Neural progenitor cell (in vitro differentiated cells): ENCODE measurements around the gene JOSD2. TPM values are rescaled to one million over a fixed set of nuclear protein-coding genes. Genes with fewer than 3 reads are reported as not detected.

Experiments
- DNase-seq: peaks from one replicate; pipeline ENCODE4 v3.0.0-alpha.2; 2016; ENCODE audit warnings: low spot score
- H2AFZ ChIP-seq: fragments of 200-600 bp; sonication (generic); replicated peaks from 2 replicates; pipeline ENCODE4 v1.6.1; 2016; ENCODE audit warnings: antibody characterized with exemption
- H3F3A ChIP-seq: fragments of 200-600 bp; sonication (generic); 2 replicates; pipeline ENCODE4 v1.6.1; 2016; ENCODE audit warnings: antibody characterized with exemption, low read depth
- H3K27ac ChIP-seq: fragments of 200-600 bp; sonication (generic); 2 replicates; pipeline ENCODE4 v1.5.1; 2016; ENCODE audit warnings: mild to moderate bottlenecking
- H3K27me3 ChIP-seq: fragments of 200-600 bp; sonication (generic); 2 replicates; pipeline ENCODE4 v1.6.1; 2016; ENCODE audit warnings: mild to moderate bottlenecking, moderate library complexity
- H3K36me3 ChIP-seq: fragments of 200-600 bp; sonication (generic); 2 replicates; pipeline ENCODE4 v1.5.1; 2016
- H3K4me1 ChIP-seq: fragments of 200-600 bp; sonication (generic); 2 replicates; pipeline ENCODE4 v1.6.1; 2016; ENCODE audit warnings: mixed run types
- H3K4me2 ChIP-seq: fragments of 200-600 bp; sonication (generic); 2 replicates; pipeline ENCODE4 v1.6.1; 2016
- H3K4me3 ChIP-seq: fragments of 200-600 bp; sonication (generic); 2 replicates; pipeline ENCODE4 v1.5.1; 2016
- H3K79me2 ChIP-seq: fragments of 200-600 bp; sonication (generic); 2 replicates; pipeline ENCODE4 v1.6.1; 2016; ENCODE audit warnings: low read depth
- H3K9ac ChIP-seq: fragments of 200-600 bp; sonication (generic); 2 replicates; pipeline ENCODE4 v1.6.1; 2016
- H3K9me3 ChIP-seq: fragments of 200-600 bp; sonication (generic); 2 replicates; pipeline ENCODE4 v1.5.1; 2016; ENCODE audit warnings: low read depth
- H4K20me1 ChIP-seq: fragments of 200-600 bp; sonication (generic); 2 replicates; pipeline ENCODE4 v1.6.1; 2016; ENCODE audit warnings: low read depth
- H3K27ac Mint-ChIP-seq: 3 replicates; pipeline ENCODE4 v1.8.0; 2021; ENCODE audit warnings: mixed read lengths
- H3K27me3 Mint-ChIP-seq: 2 replicates; pipeline ENCODE4 v1.8.0; 2022; ENCODE audit warnings: low read depth, mild to moderate bottlenecking, inconsistent platforms, moderate library complexity, mixed read lengths; ENCODE audit not compliant: insufficient read depth
- H3K36me3 Mint-ChIP-seq: 3 replicates; pipeline ENCODE4 v1.8.0; 2021; ENCODE audit warnings: mixed read lengths
- H3K4me1 Mint-ChIP-seq: 3 replicates; pipeline ENCODE4 v1.8.0; 2021; ENCODE audit warnings: mixed read lengths
- H3K4me3 Mint-ChIP-seq: 3 replicates; pipeline ENCODE4 v1.8.0; 2021; ENCODE audit warnings: mild to moderate bottlenecking, moderate library complexity, mixed read lengths
- H3K9me3 Mint-ChIP-seq: 3 replicates; pipeline ENCODE4 v1.8.0; 2020; ENCODE audit warnings: mixed read lengths
- EZH2 ChIP-seq: fragments of 200-600 bp; sonication (generic); IDR thresholded peaks from 2 replicates; pipeline ENCODE4 v1.6.1; 2017; ENCODE audit warnings: antibody characterized with exemption, mild to moderate bottlenecking, moderate library complexity
- EZH2phosphoT487 ChIP-seq: fragments of 200-600 bp; sonication (generic); IDR thresholded peaks from 2 replicates; pipeline ENCODE4 v1.6.1; 2017; ENCODE audit warnings: antibody characterized with exemption
- total RNA-seq: library from RNA; depleted of rRNA; stranded (reverse); fragments of >200 nt; gene quantifications from 2 replicates; pipeline ENCODE4 v1.2.3, GENCODE V29; 2015; ENCODE audit warnings: low replicate concordance
- TF ChIP-seq, protein P1 (sequence below): fragments of 200-600 bp; sonication (generic); IDR thresholded peaks from 2 replicates; pipeline ENCODE4 v1.5.1; 2017; ENCODE audit warnings: antibody characterized with exemption, mild to moderate bottlenecking

The JOSD2 gene
- total RNA-seq, 1 donor from 2014 or later: 1.7 TPM

DNA sequence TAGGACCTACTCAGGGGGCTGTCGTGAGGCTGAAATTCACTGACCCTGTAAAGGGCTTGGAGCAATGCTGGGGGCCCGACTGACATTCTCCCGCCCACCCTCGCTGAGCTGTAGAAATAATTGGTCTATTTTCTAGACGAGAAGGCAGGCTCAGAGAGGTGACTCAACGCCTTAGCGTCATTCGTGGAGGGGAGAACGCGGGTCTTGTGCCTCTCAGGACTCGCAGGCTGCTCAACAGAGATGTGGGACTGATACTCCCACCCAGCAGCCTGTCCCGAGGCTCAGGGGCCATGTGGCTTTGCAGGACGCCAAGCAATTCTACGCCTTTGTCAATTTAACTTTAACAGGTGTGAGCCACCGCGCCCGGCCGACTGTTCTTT, 26.3 kb upstream of the JOSD2 start:
- H3K79me2 ChIP-seq: no peaks in the 10 kb centered on the region
- H3K27me3 Mint-ChIP-seq: peaks cover 4% of the 10 kb centered on the region
- no peaks in the 10 kb centered on the region for H3K27me3 ChIP-seq
- peaks cover 2% of the 10 kb centered on the region for H3F3A ChIP-seq
- H3K4me1 Mint-ChIP-seq: peaks cover 11% of the 10 kb centered on the region
- H3K4me2 ChIP-seq: no peak overlapping the region
- H3K9me3 Mint-ChIP-seq: peaks cover 5% of the 10 kb centered on the region
- TF ChIP-seq EZH2phosphoT487 (no peak), EZH2 (no peak)
- TF ChIP-seq, protein P1, sequence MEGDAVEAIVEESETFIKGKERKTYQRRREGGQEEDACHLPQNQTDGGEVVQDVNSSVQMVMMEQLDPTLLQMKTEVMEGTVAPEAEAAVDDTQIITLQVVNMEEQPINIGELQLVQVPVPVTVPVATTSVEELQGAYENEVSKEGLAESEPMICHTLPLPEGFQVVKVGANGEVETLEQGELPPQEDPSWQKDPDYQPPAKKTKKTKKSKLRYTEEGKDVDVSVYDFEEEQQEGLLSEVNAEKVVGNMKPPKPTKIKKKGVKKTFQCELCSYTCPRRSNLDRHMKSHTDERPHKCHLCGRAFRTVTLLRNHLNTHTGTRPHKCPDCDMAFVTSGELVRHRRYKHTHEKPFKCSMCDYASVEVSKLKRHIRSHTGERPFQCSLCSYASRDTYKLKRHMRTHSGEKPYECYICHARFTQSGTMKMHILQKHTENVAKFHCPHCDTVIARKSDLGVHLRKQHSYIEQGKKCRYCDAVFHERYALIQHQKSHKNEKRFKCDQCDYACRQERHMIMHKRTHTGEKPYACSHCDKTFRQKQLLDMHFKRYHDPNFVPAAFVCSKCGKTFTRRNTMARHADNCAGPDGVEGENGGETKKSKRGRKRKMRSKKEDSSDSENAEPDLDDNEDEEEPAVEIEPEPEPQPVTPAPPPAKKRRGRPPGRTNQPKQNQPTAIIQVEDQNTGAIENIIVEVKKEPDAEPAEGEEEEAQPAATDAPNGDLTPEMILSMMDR: no peak
- H4K20me1 ChIP-seq: peaks cover 19% of the 10 kb centered on the region
- no peaks in the 10 kb centered on the region for H3K4me1 ChIP-seq
- peak overlapping the region; percentile 50 for H3K4me3 Mint-ChIP-seq
- H3K9ac ChIP-seq: no peak overlapping the region
- H3K4me3 ChIP-seq: no peak overlapping the region
- no peaks in the 10 kb centered on the region for H3K36me3 ChIP-seq
- no peak overlapping the region for H2AFZ ChIP-seq
- H3K9me3 ChIP-seq: no peaks in the 10 kb centered on the region
- no peak overlapping the region for H3K27ac Mint-ChIP-seq
- DNase-seq: no peak
- H3K36me3 Mint-ChIP-seq: peaks cover 45% of the 10 kb centered on the region
- no peak overlapping the region for H3K27ac ChIP-seq

GRCh38 chr19:50536662-50537305, 25.8 kb upstream of the JOSD2 start:
- Histone ChIP-seq H3K4me2 (no peak overlapping the region), H3K4me1 (no peaks in the 10 kb centered on the region), H3K79me2 (no peaks in the 10 kb centered on the region), H3K27ac (no peak overlapping the region), H3F3A (peaks cover 2% of the 10 kb centered on the region), H3K36me3 (no peaks in the 10 kb centered on the region), H3K27me3 (no peaks in the 10 kb centered on the region), H3K4me3 (no peak overlapping the region), H3K9ac (no peak overlapping the region), H2AFZ (no peak overlapping the region), H4K20me1 (peaks cover 15% of the 10 kb centered on the region), H3K9me3 (no peaks in the 10 kb centered on the region)
- TF ChIP-seq, protein P1: peak; percentile 17
- no peak for TF ChIP-seq EZH2phosphoT487
- TF ChIP-seq EZH2: no peak
- no peak for DNase-seq
- H3K27ac Mint-ChIP-seq: no peak overlapping the region
- peaks cover 5% of the 10 kb centered on the region for H3K27me3 Mint-ChIP-seq
- peaks cover 8% of the 10 kb centered on the region for H3K4me1 Mint-ChIP-seq
- H3K36me3 Mint-ChIP-seq: peaks cover 44% of the 10 kb centered on the region
- H3K9me3 Mint-ChIP-seq: peaks cover 5% of the 10 kb centered on the region
- no peak overlapping the region for H3K4me3 Mint-ChIP-seq

DNA sequence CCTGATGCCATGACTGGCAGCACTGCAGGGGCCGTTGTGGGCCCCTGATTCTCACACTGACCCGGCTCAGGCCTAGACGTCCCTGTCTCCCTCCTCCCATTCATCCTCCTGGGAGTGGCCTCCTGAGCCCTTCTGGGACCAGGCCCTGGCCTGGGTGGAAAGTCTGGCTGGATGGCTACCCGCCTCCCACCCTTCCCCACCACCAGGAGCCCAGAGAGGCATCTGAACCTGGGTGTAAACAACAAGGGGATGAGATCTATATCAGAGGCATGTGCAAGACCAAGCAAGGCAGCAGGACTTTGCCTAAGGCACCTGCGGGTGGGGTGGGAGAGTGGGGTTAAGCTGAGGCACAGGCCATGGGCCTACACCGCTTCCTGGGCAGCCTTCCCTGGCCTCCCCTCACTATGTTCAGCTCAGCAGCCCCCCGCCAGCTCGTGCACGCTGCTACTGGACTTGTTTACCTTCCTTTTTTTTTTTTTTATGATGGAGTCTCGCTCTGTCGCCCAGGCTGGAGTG, 24.7 kb upstream of the JOSD2 start:
- no peak for DNase-seq
- H3K27ac ChIP-seq: no peak overlapping the region
- H3K9ac ChIP-seq: no peak overlapping the region
- Mint-ChIP-seq H3K4me1 (peaks cover 6% of the 10 kb centered on the region), H3K27ac (no peak overlapping the region), H3K27me3 (peaks cover 7% of the 10 kb centered on the region), H3K9me3 (peaks cover 5% of the 10 kb centered on the region), H3K4me3 (no peak overlapping the region), H3K36me3 (peaks cover 43% of the 10 kb centered on the region)
- H3K4me3 ChIP-seq: no peak overlapping the region
- peaks cover 2% of the 10 kb centered on the region for H3F3A ChIP-seq
- no peaks in the 10 kb centered on the region for H3K79me2 ChIP-seq
- peaks cover 6% of the 10 kb centered on the region for H3K4me1 ChIP-seq
- peaks cover 9% of the 10 kb centered on the region for H4K20me1 ChIP-seq
- no peaks in the 10 kb centered on the region for H3K27me3 ChIP-seq
- H3K9me3 ChIP-seq: no peaks in the 10 kb centered on the region
- no peak overlapping the region for H2AFZ ChIP-seq
- TF ChIP-seq EZH2phosphoT487 (no peak), EZH2 (no peak)
- TF ChIP-seq, protein P1: no peak
- no peak overlapping the region for H3K4me2 ChIP-seq
- H3K36me3 ChIP-seq: no peaks in the 10 kb centered on the region
